SU-DHL-6 (cell line): Measurements from ENCODE around the gene NT5DC1.

Experiments used
- H2AFZ ChIP-seq: fragments of 200-600 bp; sonication (generic); 2 replicates; pipeline ENCODE4 v1.6.1; 2014; ENCODE audit warnings: low read depth, mild to moderate bottlenecking, moderate library complexity, mixed read lengths, antibody characterized with exemption, low read length; ENCODE audit not compliant: severe bottlenecking
- H3F3A ChIP-seq: fragments of 200-600 bp; shearing (Covaris generic); 2 replicates; pipeline ENCODE4 v1.6.0; 2016; ENCODE audit warnings: antibody characterized with exemption, mild to moderate bottlenecking; ENCODE audit not compliant: insufficient read depth
- H3K27ac ChIP-seq: fragments of 200-600 bp; sonication (generic); 2 replicates; pipeline ENCODE4 v1.5.1; 2016; ENCODE audit warnings: low read depth, mild to moderate bottlenecking, low read length, moderate library complexity, mixed read lengths
- H3K27me3 ChIP-seq: fragments of 200-600 bp; sonication (generic), shearing (Covaris generic); 2 replicates; pipeline ENCODE4 v1.6.0; 2014; ENCODE audit warnings: mild to moderate bottlenecking, low read length
- H3K36me3 ChIP-seq: fragments of 200-600 bp; sonication (generic); 2 replicates; pipeline ENCODE4 v1.6.1; 2014; ENCODE audit warnings: mild to moderate bottlenecking, low read length, mixed read lengths
- H3K4me2 ChIP-seq: fragments of 300-600, 200-600 bp; shearing (Covaris generic), sonication (generic); 2 replicates; pipeline ENCODE4 v1.6.0; 2014; ENCODE audit warnings: low read length, low read depth, mild to moderate bottlenecking; ENCODE audit not compliant: poor library complexity, severe bottlenecking
- H3K4me3 ChIP-seq: fragments of 200-600 bp; sonication (generic); 2 replicates; pipeline ENCODE4 v1.5.1; 2014; ENCODE audit warnings: antibody characterized with exemption, low read length, mild to moderate bottlenecking, mixed read lengths; ENCODE audit not compliant: insufficient read depth, poor library complexity, severe bottlenecking
- H3K79me2 ChIP-seq: fragments of 200-600 bp; sonication (generic); 2 replicates; pipeline ENCODE4 v1.6.1; 2014; ENCODE audit warnings: mild to moderate bottlenecking, low read length, moderate library complexity; ENCODE audit not compliant: insufficient read depth
- H3K9ac ChIP-seq: fragments of 200-600 bp; sonication (generic); 2 replicates; pipeline ENCODE4 v1.7.0; 2014; ENCODE audit warnings: mild to moderate bottlenecking, low read length
- H3K9me2 ChIP-seq: fragments of 200-600 bp; sonication (generic); replicated peaks from 2 replicates; pipeline ENCODE4 v1.6.1; 2014; ENCODE audit warnings: low read length; ENCODE audit not compliant: insufficient read depth
- H3K9me3 ChIP-seq: fragments of 200-600 bp; sonication (generic); 2 replicates; pipeline ENCODE4 v1.6.1; 2014; ENCODE audit warnings: low read length, mixed read lengths; ENCODE audit not compliant: insufficient read depth
- H4K20me1 ChIP-seq: fragments of 200-600 bp; sonication (generic); 2 replicates; pipeline ENCODE4 v1.6.1; 2014; ENCODE audit warnings: low read depth, mild to moderate bottlenecking, antibody characterized with exemption, low read length, moderate library complexity, mixed read lengths
- EZH2phosphoT487 ChIP-seq: fragments of 200-600 bp; sonication (generic), shearing (Covaris generic); conservative IDR thresholded peaks from 2 replicates; pipeline ENCODE4 v1.6.1; 2018; ENCODE audit warnings: mild to moderate bottlenecking, antibody characterized with exemption, low read length, moderate library complexity, mixed read lengths
- TF ChIP-seq, protein P1 (sequence below): fragments of 200-600 bp; sonication (generic); IDR thresholded peaks from one replicate; pipeline ENCODE4 v1.5.1; 2017; ENCODE audit warnings: antibody characterized with exemption, mild to moderate bottlenecking, low read length, moderate library complexity; ENCODE audit not compliant: insufficient read depth, poor library complexity, severe bottlenecking

The NT5DC1 gene

DNA sequence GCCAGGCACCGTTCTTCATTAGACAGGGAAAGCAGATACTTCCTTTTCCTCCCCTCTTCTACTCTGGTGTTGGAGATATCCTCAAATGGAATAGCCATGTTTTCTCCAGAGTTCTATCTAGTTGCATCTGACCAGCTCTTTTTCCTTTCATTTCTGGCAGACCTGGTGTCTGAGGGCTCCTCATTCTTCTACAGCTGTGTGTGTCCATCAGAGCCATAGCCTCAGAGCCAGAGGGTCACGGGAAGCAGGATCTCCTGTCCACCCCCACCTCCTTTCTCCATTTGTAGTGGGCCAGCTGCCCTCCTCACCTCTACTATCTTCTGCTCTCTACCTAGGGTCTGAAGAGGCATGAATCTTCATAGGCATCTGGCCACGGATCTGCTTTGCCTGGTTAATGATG, 96.2 kb downstream of the NT5DC1 start:
- Histone ChIP-seq H3K9me3 (no peaks in the 10 kb centered on the region), H2AFZ (no peak overlapping the region), H3F3A (no peaks in the 10 kb centered on the region), H3K4me2 (no peak overlapping the region), H3K79me2 (no peaks in the 10 kb centered on the region), H3K27me3 (no peaks in the 10 kb centered on the region), H3K4me3 (no peak overlapping the region), H3K9ac (no peak overlapping the region), H4K20me1 (no peaks in the 10 kb centered on the region), H3K27ac (no peak overlapping the region), H3K9me2 (no peaks in the 10 kb centered on the region), H3K36me3 (no peaks in the 10 kb centered on the region)
- TF ChIP-seq EZH2phosphoT487 = no peak
- TF ChIP-seq, protein P1, sequence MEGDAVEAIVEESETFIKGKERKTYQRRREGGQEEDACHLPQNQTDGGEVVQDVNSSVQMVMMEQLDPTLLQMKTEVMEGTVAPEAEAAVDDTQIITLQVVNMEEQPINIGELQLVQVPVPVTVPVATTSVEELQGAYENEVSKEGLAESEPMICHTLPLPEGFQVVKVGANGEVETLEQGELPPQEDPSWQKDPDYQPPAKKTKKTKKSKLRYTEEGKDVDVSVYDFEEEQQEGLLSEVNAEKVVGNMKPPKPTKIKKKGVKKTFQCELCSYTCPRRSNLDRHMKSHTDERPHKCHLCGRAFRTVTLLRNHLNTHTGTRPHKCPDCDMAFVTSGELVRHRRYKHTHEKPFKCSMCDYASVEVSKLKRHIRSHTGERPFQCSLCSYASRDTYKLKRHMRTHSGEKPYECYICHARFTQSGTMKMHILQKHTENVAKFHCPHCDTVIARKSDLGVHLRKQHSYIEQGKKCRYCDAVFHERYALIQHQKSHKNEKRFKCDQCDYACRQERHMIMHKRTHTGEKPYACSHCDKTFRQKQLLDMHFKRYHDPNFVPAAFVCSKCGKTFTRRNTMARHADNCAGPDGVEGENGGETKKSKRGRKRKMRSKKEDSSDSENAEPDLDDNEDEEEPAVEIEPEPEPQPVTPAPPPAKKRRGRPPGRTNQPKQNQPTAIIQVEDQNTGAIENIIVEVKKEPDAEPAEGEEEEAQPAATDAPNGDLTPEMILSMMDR = no peak

DNA sequence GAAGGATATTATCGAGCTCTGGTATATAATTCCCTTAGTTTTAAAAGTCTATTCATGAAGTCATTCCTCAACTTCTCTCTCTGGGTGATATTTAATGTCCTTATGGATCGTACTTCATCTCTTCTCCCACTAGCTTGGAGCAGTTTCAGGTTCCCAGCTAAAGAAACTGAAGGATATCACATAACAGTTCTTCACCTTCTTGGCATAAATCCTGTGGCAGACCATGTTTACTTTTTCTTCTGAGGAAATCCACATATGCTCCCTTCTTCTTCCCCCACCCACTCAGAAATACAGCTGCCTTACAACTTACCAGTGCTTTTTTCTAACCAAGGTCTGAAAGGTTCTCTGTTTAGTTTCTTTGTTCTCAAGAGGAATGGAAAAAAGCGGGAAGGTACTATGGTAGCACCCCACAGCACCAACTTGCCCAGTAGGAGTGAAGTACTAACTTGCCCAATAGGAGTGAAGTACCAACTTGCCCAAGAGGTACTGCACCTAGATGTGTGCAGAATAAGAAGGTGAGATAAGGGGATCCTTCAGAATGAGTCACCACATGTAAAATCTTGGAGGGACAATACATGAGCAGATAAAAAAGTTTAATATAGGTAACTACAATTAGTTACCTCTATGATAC, 100.1 kb downstream of the NT5DC1 start:
- no peaks in the 10 kb centered on the region for H3F3A ChIP-seq
- H3K9me3 ChIP-seq = no peaks in the 10 kb centered on the region
- no peaks in the 10 kb centered on the region for H3K79me2 ChIP-seq
- no peak overlapping the region for H3K9ac ChIP-seq
- no peak overlapping the region for H3K4me2 ChIP-seq
- H4K20me1 ChIP-seq = no peaks in the 10 kb centered on the region
- H3K4me3 ChIP-seq = no peak overlapping the region
- no peak for TF ChIP-seq EZH2phosphoT487
- TF ChIP-seq, protein P1 = no peak
- H3K27me3 ChIP-seq = no peaks in the 10 kb centered on the region
- H3K27ac ChIP-seq = no peak overlapping the region
- H2AFZ ChIP-seq = no peak overlapping the region
- H3K36me3 ChIP-seq = no peaks in the 10 kb centered on the region
- H3K9me2 ChIP-seq = no peaks in the 10 kb centered on the region

DNA sequence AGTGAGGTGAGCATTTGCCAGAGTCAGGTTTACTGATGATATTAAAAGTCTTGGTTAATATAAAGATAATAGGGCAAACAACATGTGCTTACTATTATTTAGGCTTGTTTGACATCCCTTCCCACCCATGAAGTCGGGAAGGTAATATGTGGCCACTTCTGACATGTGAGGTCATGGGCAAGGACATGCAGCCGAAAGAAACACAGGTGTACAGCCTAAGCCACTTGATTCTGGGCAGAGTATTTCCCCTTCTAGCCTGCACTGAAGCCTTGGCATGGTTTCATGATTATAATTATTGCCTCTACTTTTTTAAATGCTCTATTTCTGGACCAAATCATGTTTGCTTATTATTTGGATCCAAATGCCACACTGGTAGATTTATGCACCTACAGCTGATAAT, 100.9 kb downstream of the NT5DC1 start:
- Histone ChIP-seq H3K27ac (no peak overlapping the region), H3K9me2 (no peaks in the 10 kb centered on the region), H2AFZ (no peak overlapping the region), H3K4me2 (no peak overlapping the region), H4K20me1 (no peaks in the 10 kb centered on the region), H3K9me3 (no peaks in the 10 kb centered on the region), H3K79me2 (no peaks in the 10 kb centered on the region), H3K27me3 (no peaks in the 10 kb centered on the region), H3K9ac (no peak overlapping the region), H3K4me3 (no peak overlapping the region), H3F3A (no peaks in the 10 kb centered on the region), H3K36me3 (no peaks in the 10 kb centered on the region)
- TF ChIP-seq EZH2phosphoT487 = no peak
- TF ChIP-seq, protein P1 = no peak

DNA sequence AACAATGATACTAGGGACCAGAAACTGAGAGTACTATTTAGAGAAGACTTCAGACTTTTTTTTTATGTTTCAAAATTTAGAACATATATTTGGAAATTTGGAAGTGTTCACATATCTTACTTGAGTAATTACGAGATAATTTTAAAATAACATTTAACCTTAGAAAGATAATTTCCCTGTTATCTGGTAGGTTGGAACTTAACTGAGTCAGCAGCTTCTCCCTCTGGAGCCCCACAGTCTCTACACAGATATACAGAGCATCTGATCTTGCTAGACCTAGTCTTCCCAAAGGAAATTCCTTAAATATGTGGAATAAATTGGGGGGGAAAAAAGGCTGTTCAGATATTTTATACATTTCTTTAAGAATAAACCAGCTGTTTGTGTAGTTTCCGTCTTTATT, 104.6 kb downstream of the NT5DC1 start:
- no peaks in the 10 kb centered on the region for H3K9me3 ChIP-seq
- no peak overlapping the region for H3K9ac ChIP-seq
- H3K36me3 ChIP-seq = no peaks in the 10 kb centered on the region
- H3K4me3 ChIP-seq = no peak overlapping the region
- no peak overlapping the region for H3K27ac ChIP-seq
- no peaks in the 10 kb centered on the region; the same call in 1 of the 2 replicates for H4K20me1 ChIP-seq
- no peak overlapping the region for H3K4me2 ChIP-seq
- no peak for TF ChIP-seq EZH2phosphoT487
- TF ChIP-seq, protein P1 = no peak
- H3F3A ChIP-seq = no peaks in the 10 kb centered on the region
- H3K79me2 ChIP-seq = no peaks in the 10 kb centered on the region
- no peaks in the 10 kb centered on the region for H3K27me3 ChIP-seq
- no peaks in the 10 kb centered on the region for H3K9me2 ChIP-seq
- no peak overlapping the region for H2AFZ ChIP-seq
